Pancreas (tissue), 10 donors: ENCODE measurements around the gene SDR42E1. TPM values are rescaled to one million over a fixed set of nuclear protein-coding genes. Genes with fewer than 3 reads are reported as not detected.
A peak's percentile ranks its signal among the peaks of the same experiment; 100 is the strongest.

ENCODE experiments used
- ATAC-seq, 4 donors: fragments of 200-7000 bp; cut with Tn5 transposase; one replicate each; pipeline versions ENCODE4 v1.8.0 to v1.9.1; 2020; ENCODE audit warnings: mild to moderate bottlenecking in 4 of 4, moderate library complexity in 4 of 4
- DNase-seq, 6 donors: peaks; one replicate each; pipeline ENCODE4 v3.0.0-alpha.2; 2020
- FAIRE-seq: peaks from 2 replicates; lab custom pipeline; 2012; peaks lifted over from hg19 to GRCh38; lab: Jason Lieb, UNC
- H3K27ac ChIP-seq, 4 donors: fragments of 200-600 bp; sonication (generic); 1 replicate in 3 of 4; 2 replicates in 1 of 4; pipeline versions ENCODE4 v1.5.0 to v1.8.0; 2020
- H3K27me3 ChIP-seq, 4 donors: fragments of 200-600 bp; one replicate each; pipeline ENCODE4 v1.8.0; 2021
- H3K36me3 ChIP-seq, 3 donors: fragments of 200-600 bp; sonication (generic) in 1 of 3; one replicate each; pipeline versions ENCODE4 v1.5.0 to v1.8.0; 2020 to 2021
- H3K4me1 ChIP-seq, 3 donors: fragments of 200-600 bp; one replicate each; pipeline ENCODE4 v1.8.0; 2021
- H3K4me3 ChIP-seq, 4 donors: fragments of 200-600 bp; sonication (generic) in 2 of 4; one replicate each; pipeline versions ENCODE4 v1.5.0 to v1.8.0; 2020 to 2021
- H3K9me3 ChIP-seq, 4 donors: fragments of 200-600 bp; one replicate each; pipeline ENCODE4 v1.8.0; 2021
- WGBS, 2 donors: extraction: QIAGEN DNeasy Blood & Tissue Kit; methylation state at CpG; one replicate each; pipeline ENCODE4 v1.1.7; 2013; 5-methylcytosine and 5-hydroxymethylcytosine counted together
- intact Hi-C, 3 donors: fragments of 100-400 bp; cut with DNase I; formaldehyde crosslinking; loops; one replicate each; pipeline versions ENCODE4 v1.11.1 to v1.14.2; 2022
- polyA plus RNA-seq, 2 donors: library from polyadenylated mRNA; stranded (reverse); fragments of 200-250 nt; gene quantifications; one replicate each; pipeline ENCODE4 v1.2.3, GENCODE V29; 2013
- total RNA-seq, 6 donors: library from RNA; stranded (reverse); fragmentation: NEBNext Ultra II Directional in 4 of 6; extraction: Animal tissue kit (Norgen Biotek cat#: 25700) in 4 of 6; gene quantifications; one replicate each; pipeline versions ENCODE4 v1.2.1 to v1.2.4, GENCODE V29; 2021 to 2023
- TF ChIP-seq, protein P1 (sequence below), 4 donors: fragments of 200-600 bp; sonication (generic) in 3 of 4; IDR thresholded peaks; one replicate each; pipeline versions ENCODE4 v1.5.0 to v1.8.0; 2021; ENCODE audit warnings: antibody characterized with exemption in 4 of 4
- donor health status: healthy with polysubstance abuse.
- donor health status: DM: no; HTN: no; CAD: no; lungs with moderate emphysema.
- donor health status: DM: no; HTN: no; CAD: no.
- donor health status: control.
- donor health status: control.
- donor health status: Bipolar disorder and iron deficiency.
- donor health status: DM: yes; HTN: yes; CAD: no.
- donor health status: DM: no; HTN: no; CAD: no.
- donor health status: DM: no; HTN: no; CAD: no.
- donor health status: DM: yes; HTN: yes; CAD: no.

The SDR42E1 gene
- total and polyA plus RNA-seq, 8 donors = 2.5 to 13.3 (median 5.8) TPM

- Histone ChIP-seq H3K9me3 (no peaks in the 10 kb centered on the region), H3K4me3 (no peak overlapping the region), H3K27ac (peak overlapping the region in 1 of 4 donors; percentile 50), H3K36me3 (peaks cover 0 to 24% (median 6%) of the 10 kb centered on the region in 3 donors), H3K4me1 (no peaks in the 10 kb centered on the region), H3K27me3 (no peaks in the 10 kb centered on the region)
- FAIRE-seq (no peak), ATAC-seq (peak in 2 of 4 donors; percentile 48 to 50), DNase-seq (no peak)
- 84 to 89% methylated on average over 11 of the region's 11 CpGs for WGBS, 2 donors
- TF ChIP-seq, protein P1, sequence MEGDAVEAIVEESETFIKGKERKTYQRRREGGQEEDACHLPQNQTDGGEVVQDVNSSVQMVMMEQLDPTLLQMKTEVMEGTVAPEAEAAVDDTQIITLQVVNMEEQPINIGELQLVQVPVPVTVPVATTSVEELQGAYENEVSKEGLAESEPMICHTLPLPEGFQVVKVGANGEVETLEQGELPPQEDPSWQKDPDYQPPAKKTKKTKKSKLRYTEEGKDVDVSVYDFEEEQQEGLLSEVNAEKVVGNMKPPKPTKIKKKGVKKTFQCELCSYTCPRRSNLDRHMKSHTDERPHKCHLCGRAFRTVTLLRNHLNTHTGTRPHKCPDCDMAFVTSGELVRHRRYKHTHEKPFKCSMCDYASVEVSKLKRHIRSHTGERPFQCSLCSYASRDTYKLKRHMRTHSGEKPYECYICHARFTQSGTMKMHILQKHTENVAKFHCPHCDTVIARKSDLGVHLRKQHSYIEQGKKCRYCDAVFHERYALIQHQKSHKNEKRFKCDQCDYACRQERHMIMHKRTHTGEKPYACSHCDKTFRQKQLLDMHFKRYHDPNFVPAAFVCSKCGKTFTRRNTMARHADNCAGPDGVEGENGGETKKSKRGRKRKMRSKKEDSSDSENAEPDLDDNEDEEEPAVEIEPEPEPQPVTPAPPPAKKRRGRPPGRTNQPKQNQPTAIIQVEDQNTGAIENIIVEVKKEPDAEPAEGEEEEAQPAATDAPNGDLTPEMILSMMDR (IDR thresholded peaks at IDR 0.05) = no peak
- intact Hi-C loops = no loop called here
Measured at GRCh38 chr16:81996664-81997509, 14.4 kb downstream of the SDR42E1 start.

- DNase-seq (no peak), ATAC-seq (no peak), FAIRE-seq (no peak)
- H3K9me3 ChIP-seq = no peaks in the 10 kb centered on the region
- no peak overlapping the region for H3K27ac ChIP-seq
- no peaks in the 10 kb centered on the region for H3K4me1 ChIP-seq
- 72 to 77% methylated on average over 3 of the region's 3 CpGs for WGBS, 2 donors
- intact Hi-C loops = no loop called here
- H3K36me3 ChIP-seq = peaks cover 0 to 23% (median 6%) of the 10 kb centered on the region in 3 donors
- no peak overlapping the region for H3K4me3 ChIP-seq
- TF ChIP-seq, protein P1 (IDR thresholded peaks at IDR 0.05) = no peak
- no peaks in the 10 kb centered on the region for H3K27me3 ChIP-seq
Measured at GRCh38 chr16:81995651-81996050, 15.6 kb downstream of the SDR42E1 start.

DNA sequence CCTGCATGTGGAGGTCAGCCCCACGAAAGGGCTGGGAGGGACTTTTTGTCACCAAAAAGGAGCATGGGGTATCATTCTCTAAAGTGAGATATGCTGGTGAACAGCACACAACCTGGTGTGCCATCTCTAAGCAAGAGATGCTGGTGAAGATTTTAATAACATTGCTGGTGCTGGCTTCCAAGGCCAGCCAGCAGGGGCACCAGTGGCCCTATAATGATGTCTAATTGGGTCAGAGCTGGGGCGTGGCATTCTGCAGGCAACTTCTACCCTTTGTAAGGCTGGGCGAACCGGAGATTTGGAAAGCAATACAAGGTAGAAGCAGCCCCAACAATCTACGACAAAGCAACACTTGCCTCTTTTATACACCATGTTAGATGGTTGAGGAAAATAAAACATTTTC, 16.8 kb downstream of the SDR42E1 start:
- intact Hi-C loops = no loop called here
- FAIRE-seq (no peak), ATAC-seq (no peak), DNase-seq (no peak)
- H3K27me3 ChIP-seq = no peaks in the 10 kb centered on the region
- H3K4me3 ChIP-seq = no peak overlapping the region
- WGBS, 2 donors = 87 to 92% methylated on average over 5 of the region's 5 CpGs
- H3K9me3 ChIP-seq = no peaks in the 10 kb centered on the region
- H3K4me1 ChIP-seq = no peaks in the 10 kb centered on the region
- H3K36me3 ChIP-seq = peaks cover 0 to 12% (median under 1%) of the 10 kb centered on the region in 3 donors
- H3K27ac ChIP-seq = no peak overlapping the region
- TF ChIP-seq, protein P1 (IDR thresholded peaks at IDR 0.05) = no peak

DNA sequence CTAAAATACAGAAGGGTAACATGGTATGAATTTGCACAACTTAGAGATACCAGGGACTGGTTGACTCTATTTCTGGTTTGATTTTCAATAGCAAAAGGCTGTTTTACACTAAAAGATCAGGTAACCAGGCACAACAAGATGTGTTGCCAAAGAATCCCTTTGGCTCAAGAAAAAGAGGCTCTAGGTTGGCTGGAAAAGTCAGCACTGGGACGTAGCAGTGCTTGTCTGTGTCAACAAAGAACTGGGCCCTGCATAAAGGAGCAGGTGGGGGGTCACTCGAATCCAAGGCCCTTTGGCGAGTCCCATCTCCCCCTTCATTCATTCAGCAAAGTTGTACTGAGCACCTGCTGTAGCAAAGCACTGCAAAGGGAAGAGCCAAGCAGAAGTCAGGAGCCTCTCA, 18.4 kb downstream of the SDR42E1 start:
- Histone ChIP-seq H3K4me1 (no peaks in the 10 kb centered on the region), H3K27me3 (no peaks in the 10 kb centered on the region), H3K27ac (no peak overlapping the region), H3K9me3 (no peaks in the 10 kb centered on the region), H3K36me3 (no peaks in the 10 kb centered on the region), H3K4me3 (no peak overlapping the region)
- DNase-seq (no peak), FAIRE-seq (no peak), ATAC-seq (no peak)
- TF ChIP-seq, protein P1 (IDR thresholded peaks at IDR 0.05) = no peak
- intact Hi-C loops = no loop called here
- 65 to 66% methylated on average over 3 of the region's 3 CpGs for WGBS, 2 donors

- TF ChIP-seq, protein P1 (IDR thresholded peaks at IDR 0.05) = no peak
- Histone ChIP-seq H3K27me3 (no peaks in the 10 kb centered on the region), H3K4me3 (no peak overlapping the region), H3K4me1 (no peaks in the 10 kb centered on the region), H3K36me3 (no peaks in the 10 kb centered on the region), H3K27ac (no peak overlapping the region), H3K9me3 (no peaks in the 10 kb centered on the region)
- intact Hi-C loops = no loop called here
- DNase-seq (no peak), ATAC-seq (peak in 1 of 4 donors; percentile 57), FAIRE-seq (no peak)
- 73 to 75% methylated on average over 5 of the region's 5 CpGs for WGBS, 2 donors
Measured at GRCh38 chr16:81987706-81988105, 23.6 kb downstream of the SDR42E1 start.
